ENCODE measurements around the gene LGI4.

The LGI4 gene

GRCh38 chr19:35099155-35099896, 35.5 kb downstream of the LGI4 start:
- no peak overlapping the region for H3K4me3 ChIP-seq (ENCODE audit: low read depth, low read length)
- DNase-seq (ENCODE audit: low read depth, low spot score), result no peak
- TF ChIP-seq CTCF (IDR thresholded peaks at IDR 0.05; ENCODE audit: insufficient read depth, low read length, missing control alignments), result no peak
- ChIA-PET POLR2A (no interaction called here), CTCF (interaction anchor here (1.1 to 4.1 kb wide), 7 partner anchors 9 to 55 kb away, joined by 3 to 29 read pairs (median 7); partner anchors contain the start of genes FXYD3 and LGI4)

- CTCF ChIA-PET, result interaction anchor here (0.8 to 4.1 kb wide), 4 partner anchors 13 to 54 kb away, joined by 3 to 29 read pairs (median 5); partner anchors contain the start of gene FXYD3
- no peak for TF ChIP-seq CTCF (IDR thresholded peaks at IDR 0.05; ENCODE audit: insufficient read depth, low read length, missing control alignments)
- POLR2A ChIA-PET, result interaction anchor here (0.7 kb wide), 1 partner anchor 8 kb away, joined by 3 read pairs; no protein-coding TSS in a partner anchor
Observed at GRCh38 chr19:35098413-35099049, 36.3 kb downstream of the LGI4 start.

GRCh38 chr19:35095667-35096368, 39.0 kb downstream of the LGI4 start:
- no peak for TF ChIP-seq CTCF (IDR thresholded peaks at IDR 0.05; ENCODE audit: insufficient read depth, low read length, missing control alignments)
- ChIA-PET CTCF (interaction anchor here (1.0 to 1.5 kb wide), 5 partner anchors 11 to 52 kb away, joined by 3 to 6 read pairs (median 3); no protein-coding TSS in a partner anchor), POLR2A (no interaction called here)
- no peak overlapping the region for H3K4me3 ChIP-seq (ENCODE audit: low read depth, low read length)
- DNase-seq (ENCODE audit: low read depth, low spot score), result no peak

More at GRCh38 chr19:35098413-35099049, 36.3 kb downstream of the LGI4 start:
- no peak overlapping the region for H3K4me3 ChIP-seq (ENCODE audit: low read depth, low read length)
- DNase-seq (ENCODE audit: low read depth, low spot score), result no peak

GRCh38 chr19:35094656-35095055, 40.2 kb downstream of the LGI4 start:
- ChIA-PET CTCF (no interaction called here), POLR2A (no interaction called here)
- no peak for TF ChIP-seq CTCF (IDR thresholded peaks at IDR 0.05; ENCODE audit: insufficient read depth, low read length, missing control alignments)
- no peak for DNase-seq (ENCODE audit: low read depth, low spot score)
- no peak overlapping the region for H3K4me3 ChIP-seq (ENCODE audit: low read depth, low read length)

GRCh38 chr19:35093941-35094647, 40.8 kb downstream of the LGI4 start:
- TF ChIP-seq CTCF (IDR thresholded peaks at IDR 0.05; ENCODE audit: insufficient read depth, low read length, missing control alignments), result no peak
- CTCF ChIA-PET, result interaction anchor here (1.6 to 5.0 kb wide), 4 partner anchors 24 to 48 kb away, joined by 3 to 57 read pairs (median 26); partner anchors contain the start of gene LGI4
- DNase-seq (ENCODE audit: low read depth, low spot score), result no peak
- H3K4me3 ChIP-seq (ENCODE audit: low read depth, low read length), result no peak overlapping the region
- POLR2A ChIA-PET, result no interaction called here

All from AG04449 (cell line).